HG02840 (cell line): Measurements from ENCODE around the gene DNAH9.

ENCODE experiments used
- ATAC-seq: cut with Tn5 transposase; IDR thresholded peaks from one replicate; pipeline ENCODE4 v1.9.1; 2021; ENCODE audit warnings: mild to moderate bottlenecking, moderate library complexity, moderate number of reproducible peaks; ENCODE audit not compliant: unreplicated experiment, low FRiP score

Gene DNAH9

DNA sequence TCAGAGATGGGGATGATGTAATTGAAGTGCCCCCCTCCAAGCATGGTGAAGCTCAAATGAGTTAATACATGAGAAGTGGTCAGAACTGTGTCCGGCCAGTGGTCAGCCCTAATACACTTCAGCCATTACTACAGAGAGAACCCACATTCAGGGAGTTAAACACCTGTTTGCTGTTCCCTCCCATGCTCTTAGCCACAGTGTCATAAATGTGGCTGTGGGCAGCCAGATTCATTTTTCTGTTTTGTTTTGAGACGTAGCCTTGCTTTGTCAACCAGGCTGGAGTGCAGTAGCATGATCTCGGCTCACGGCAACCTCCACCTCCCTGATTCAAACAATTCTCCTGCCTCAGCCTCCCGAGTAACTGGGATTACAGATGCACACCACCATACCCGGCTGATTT is 139.9 kb downstream of the DNAH9 start:
- no peak for ATAC-seq

DNA sequence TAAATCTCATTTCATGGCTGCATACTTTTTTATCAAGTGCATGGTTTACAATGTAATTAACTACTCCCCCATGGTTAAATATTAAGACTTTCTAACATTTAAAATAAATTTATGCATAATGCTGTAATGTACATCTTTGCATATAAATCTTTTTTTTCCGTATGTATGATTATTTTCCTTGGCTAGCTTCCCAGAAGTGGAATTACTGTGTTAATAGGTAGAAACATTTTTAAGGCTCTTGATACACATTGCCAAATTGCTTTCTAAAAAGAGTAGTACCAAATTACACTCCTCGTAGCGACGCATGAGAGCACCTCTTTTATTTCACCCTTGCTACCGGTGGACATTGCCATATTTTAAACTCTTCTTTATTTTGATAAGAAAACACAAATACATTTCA is 141.1 kb downstream of the DNAH9 start:
- no peak for ATAC-seq

GRCh38 chr17:11739848-11740247 is 141.6 kb downstream of the DNAH9 start:
- no peak for ATAC-seq

GRCh38 chr17:11742886-11743285 is 144.6 kb downstream of the DNAH9 start:
- no peak for ATAC-seq

DNA sequence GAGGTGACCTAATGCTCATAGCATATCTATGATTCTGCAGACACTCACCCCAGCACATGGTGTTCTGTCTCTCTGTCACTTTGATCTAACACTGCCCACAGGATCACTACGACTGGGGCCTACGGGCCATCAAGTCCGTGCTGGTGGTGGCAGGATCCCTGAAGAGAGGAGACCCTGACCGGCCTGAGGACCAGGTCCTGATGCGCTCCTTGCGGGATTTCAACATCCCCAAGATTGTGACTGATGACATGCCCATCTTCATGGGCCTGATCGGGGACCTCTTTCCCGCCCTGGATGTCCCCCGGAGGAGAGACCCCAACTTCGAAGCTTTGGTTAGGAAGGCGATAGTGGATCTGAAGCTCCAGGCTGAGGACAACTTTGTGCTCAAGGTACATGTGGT is 146.4 kb downstream of the DNAH9 start:
- no peak for ATAC-seq

DNA sequence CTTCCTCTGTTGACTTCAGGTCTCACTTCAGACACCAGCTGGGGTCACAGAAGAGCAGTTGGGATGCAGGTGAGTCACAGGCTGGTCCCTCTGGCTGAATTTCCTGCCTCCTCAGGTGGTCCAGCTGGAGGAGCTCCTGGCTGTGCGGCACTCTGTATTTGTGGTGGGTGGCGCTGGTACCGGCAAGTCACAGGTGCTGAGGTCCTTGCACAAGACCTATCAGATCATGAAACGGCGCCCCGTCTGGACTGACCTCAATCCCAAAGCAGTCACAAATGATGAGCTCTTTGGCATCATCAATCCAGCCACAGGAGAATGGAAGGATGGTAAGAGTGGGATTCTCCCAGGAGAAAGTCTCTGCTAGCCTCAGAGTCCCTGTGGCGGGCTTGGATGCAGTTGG is 149.2 kb downstream of the DNAH9 start:
- no peak for ATAC-seq

GRCh38 chr17:11757815-11758214 is 159.5 kb downstream of the DNAH9 start:
- no peak for ATAC-seq

DNA sequence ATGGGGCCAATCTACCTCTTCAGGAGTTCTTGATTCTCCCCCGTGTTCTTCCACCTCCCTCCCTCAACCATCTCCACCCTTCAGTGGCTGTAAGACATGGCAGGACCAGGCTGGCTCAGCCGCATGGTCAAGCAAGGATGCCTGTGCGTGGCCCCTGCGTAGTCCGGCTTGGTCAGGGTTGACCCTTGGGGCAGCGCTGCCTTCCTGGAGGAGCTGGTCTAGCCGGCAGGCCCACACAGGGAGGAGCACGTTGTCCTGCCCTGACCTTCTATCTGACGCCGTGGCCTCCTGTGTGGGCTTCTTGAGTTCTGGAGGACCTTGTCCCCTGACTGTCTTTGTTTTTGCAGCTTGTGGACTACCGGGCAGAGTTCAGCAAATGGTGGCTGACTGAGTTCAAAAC is 169.8 kb downstream of the DNAH9 start:
- no peak for ATAC-seq

DNA sequence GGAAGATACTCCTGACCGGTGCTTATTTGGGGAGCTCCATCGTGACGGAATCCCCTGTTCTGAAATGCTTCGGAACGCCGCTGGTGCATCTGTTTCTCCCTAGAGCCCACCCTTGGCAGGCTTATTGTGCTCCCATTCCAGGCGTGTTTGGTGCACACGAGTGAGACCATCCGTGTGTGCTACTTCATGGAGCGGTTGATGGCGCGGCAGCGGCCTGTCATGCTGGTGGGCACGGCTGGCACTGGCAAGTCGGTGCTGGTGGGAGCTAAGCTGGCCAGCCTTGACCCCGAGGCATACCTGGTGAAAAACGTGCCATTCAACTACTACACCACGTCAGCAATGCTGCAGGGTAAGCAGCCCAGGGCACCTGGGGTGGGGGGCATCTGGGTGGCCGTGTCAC is 170.7 kb downstream of the DNAH9 start:
- no peak for ATAC-seq

DNA sequence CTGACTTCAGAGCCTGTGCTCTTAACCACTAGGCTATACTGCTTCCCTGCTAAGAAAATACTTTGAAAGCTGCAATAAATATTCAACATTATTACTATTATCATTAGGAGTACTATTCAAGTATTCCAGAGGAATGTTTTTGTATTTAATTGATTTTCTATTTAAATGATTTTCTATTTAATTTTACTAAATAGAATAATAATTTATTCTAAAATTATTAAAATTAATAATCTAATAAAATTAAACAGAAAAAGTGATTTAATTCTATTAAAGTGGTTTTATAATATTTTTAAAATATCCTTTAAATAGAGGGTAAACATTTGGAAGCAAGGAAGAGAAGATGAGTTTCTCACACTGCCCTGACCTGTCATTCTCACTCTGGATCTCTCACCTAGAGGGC is 173.8 kb downstream of the DNAH9 start:
- no peak for ATAC-seq

DNA sequence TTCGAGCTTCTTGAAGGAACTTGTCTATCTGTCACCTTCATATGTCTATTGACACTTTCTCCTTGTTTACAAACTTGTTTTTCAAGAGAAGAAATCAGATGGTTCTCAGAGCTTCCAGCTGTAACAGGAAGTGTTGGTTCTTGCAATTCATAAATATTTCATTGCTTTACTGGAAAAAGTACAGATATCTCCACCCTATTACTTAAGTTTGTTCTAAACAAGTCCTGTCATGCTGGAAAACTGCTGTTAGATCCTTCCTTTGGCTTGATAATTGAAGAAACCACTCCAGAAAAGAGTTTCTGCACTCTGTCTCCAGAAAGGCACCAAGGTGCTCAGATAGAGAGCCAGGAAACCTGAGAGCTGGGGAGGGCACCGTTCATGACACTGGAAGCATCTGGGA is 181.6 kb downstream of the DNAH9 start:
- ATAC-seq = no peak

GRCh38 chr17:11780621-11781020 is 182.4 kb downstream of the DNAH9 start:
- no peak for ATAC-seq

DNA sequence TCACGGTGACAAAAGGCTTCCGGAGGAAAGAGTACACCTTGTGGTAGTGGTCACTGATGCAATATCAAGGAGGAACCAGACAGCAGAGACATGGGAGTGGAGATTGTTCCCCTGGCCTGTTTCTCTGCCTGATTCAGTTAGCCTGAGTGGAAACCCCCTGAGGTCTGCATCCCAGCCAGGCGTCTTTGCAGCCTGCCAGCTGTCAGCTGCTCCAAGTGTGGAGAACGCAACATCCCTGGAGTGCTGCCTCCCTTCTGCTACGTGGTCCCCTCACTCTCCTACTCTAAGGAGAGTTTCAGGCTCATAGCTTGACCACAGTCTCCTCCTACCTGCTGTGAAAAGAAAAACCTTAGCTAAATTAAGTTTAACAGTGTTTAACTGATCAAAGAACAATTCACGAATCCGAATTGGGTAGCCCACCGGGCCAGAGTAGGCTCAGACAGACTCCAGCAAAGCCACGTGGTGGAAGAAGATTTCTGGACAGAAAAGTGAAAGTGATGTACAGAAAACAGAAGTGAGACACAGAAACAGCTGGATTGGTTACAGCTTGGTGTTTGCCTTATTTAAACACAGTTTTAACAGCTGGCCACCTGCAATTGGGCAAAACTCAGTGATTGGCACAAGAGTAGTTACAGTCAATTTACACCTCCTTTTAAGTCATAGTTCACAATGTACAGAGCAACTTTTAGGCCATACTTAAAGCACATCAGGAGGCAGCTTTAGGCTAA is 188.6 kb downstream of the DNAH9 start:
- ATAC-seq = no peak

- ATAC-seq = no peak
Measured at GRCh38 chr17:11795906-11796305, 197.6 kb downstream of the DNAH9 start.

DNA sequence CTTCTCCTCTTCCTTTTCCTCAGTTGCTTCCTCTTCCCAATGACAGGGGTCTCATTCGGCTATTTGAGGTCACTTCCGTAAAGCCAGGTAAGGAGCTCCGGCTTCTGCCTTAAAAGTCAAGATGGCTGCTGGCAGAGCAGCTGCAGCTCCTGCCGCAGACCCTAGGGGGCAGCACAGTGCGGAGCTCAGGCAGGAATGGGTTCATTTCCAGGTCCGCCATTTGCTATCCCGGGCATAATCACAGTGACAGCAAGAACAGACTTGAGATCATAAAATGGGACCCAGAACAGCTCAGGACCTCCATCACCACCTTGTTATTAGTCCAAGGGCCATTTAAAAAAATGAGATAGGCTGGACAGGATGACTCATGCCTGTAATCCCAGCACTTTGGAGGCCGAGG is 199.5 kb downstream of the DNAH9 start:
- ATAC-seq = no peak

DNA sequence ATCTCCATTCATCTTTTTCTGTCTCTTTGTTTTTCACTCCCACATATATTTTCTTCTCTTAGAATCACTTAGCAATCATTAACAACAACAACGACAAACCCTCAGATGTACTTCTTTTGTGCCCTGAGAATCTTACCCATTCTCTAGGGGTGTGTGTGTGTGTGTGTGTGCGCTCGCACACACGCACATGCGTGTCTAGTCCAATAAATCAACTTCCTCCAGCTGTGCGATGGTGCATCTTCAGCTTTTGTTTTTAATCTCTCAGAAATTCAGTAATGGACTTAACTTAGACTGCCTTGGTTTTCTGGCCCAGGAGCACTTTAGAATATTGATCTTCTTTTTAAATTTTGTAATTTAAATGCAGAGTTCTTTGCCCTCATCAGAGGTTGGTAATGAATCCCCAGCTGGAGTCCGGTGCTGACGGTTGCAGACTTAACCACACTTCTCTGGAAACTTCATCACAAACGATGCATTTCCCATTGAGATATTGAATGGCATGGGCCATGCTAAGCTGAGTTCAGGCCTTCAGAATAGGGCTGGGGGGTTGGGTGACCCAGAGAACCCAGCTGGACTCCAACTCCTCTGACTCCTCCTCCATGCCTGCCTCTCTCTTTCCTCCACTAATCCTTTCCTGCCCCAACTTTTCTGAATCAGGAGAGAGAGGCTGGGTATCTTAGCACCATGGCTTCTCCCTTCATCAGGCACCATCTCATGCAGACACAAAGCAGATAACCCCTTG is 205.1 kb downstream of the DNAH9 start:
- no peak for ATAC-seq

DNA sequence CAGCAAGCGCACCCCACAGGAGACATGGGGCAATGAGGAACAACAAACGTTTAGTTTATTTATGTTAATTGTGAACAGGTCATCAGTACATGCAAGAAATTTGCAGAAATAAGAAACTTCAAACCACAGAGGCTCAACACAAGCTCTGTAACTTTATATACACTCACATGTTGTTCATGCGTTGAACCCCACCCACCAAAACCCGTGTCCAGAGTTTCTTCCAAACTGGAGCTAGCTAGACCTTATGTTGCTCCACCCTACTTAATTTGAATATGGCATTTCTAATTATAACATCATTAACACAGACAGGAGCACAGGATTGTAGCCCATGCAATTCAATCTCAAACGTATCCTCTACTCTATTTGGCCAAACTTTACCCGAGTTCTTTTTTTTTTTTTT is 206.9 kb downstream of the DNAH9 start:
- ATAC-seq = no peak

- ATAC-seq = no peak
Measured at GRCh38 chr17:11805952-11806351, 207.7 kb downstream of the DNAH9 start.

GRCh38 chr17:11807606-11808005 is 209.3 kb downstream of the DNAH9 start:
- no peak for ATAC-seq

GRCh38 chr17:11813278-11813677 is 215.0 kb downstream of the DNAH9 start:
- no peak for ATAC-seq

DNA sequence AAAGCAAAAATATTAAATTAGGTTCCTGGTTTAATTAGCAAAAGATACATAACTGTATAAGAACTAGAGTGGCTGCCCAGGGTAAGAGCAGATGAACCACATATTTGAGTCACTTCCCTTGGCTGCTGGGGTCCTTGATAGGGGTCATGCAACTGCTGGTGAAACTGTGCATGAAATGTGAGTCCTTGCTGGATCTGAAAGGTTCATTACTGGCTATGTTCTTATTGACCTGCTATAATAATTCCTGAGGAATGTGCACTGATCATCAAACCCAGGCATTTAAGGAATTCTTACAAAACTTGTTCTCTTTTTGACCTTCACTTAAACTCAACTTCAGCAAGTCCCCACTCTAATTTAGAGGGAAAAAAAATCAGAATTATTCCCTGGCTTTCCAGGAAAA is 215.6 kb downstream of the DNAH9 start:
- ATAC-seq = no peak

GRCh38 chr17:11814655-11815262 is 216.5 kb downstream of the DNAH9 start:
- ATAC-seq = no peak
